Brain microvascular endothelial cell (primary cell): Measurements from ENCODE around the gene ZMYND11.
A peak's percentile ranks its signal among the peaks of the same experiment; 100 is the strongest.

Experiments
- DNase-seq: peaks from one replicate; pipeline ENCODE4 v3.0.0-alpha.2; 2020
- H3K27ac ChIP-seq: fragments of 250-450 bp; sonication (Bioruptor Pico); 2 replicates; pipeline ENCODE4 v1.5.1; 2020; ENCODE audit warnings: mild to moderate bottlenecking, moderate library complexity
- H3K27me3 ChIP-seq: fragments of 250-450 bp; sonication (Bioruptor Pico); replicated peaks from 2 replicates; pipeline ENCODE4 v1.5.1; 2020; ENCODE audit warnings: mild to moderate bottlenecking
- H3K36me3 ChIP-seq: fragments of 250-450 bp; sonication (Bioruptor Pico); replicated peaks from 2 replicates; pipeline ENCODE4 v1.5.1; 2020; ENCODE audit warnings: mild to moderate bottlenecking
- H3K4me3 ChIP-seq: 2 replicates; pipeline ENCODE4 v1.5.1; 2011; ENCODE audit warnings: low read depth, mild to moderate bottlenecking, control low read depth, low read length, moderate library complexity
- CTCF ChIP-seq: IDR thresholded peaks from 2 replicates; pipeline ENCODE4 v1.5.1; 2011; ENCODE audit warnings: low read depth, mild to moderate bottlenecking, moderate library complexity, low read length, control low read depth, inconsistent platforms; ENCODE audit errors: missing control alignments
- in situ Hi-C: cut with HindIII; loops from 2 replicates; pipeline ENCODE4 v1.10.0; 2017; ENCODE audit warnings: low sequenced_read_pairs, low pct_ligation_motif_present

Gene ZMYND11

GRCh38 chr10:135132-135600 is at the start of gene ZMYND11:
Gene ZMYND11 (plus strand): TSS chr10:135455. CDS start chr10:180013, 44,558 bp downstream.
- DNase-seq: peak; percentile 8
- peak within 1 kb of the TSS; percentile 78 for H3K27ac ChIP-seq
- TF ChIP-seq CTCF: no peak
- H3K36me3 ChIP-seq: no peaks in the 10 kb centered on the region
- H3K27me3 ChIP-seq: no peaks in the 10 kb centered on the region
- H3K4me3 ChIP-seq: peak within 1 kb of the TSS; percentile 67
- in situ Hi-C loops: no loop called here

GRCh38 chr10:86031-86430 is 49.2 kb upstream of the ZMYND11 start:
- H3K4me3 ChIP-seq: no peak overlapping the region
- no peak overlapping the region for H3K27ac ChIP-seq
- DNase-seq: no peak
- in situ Hi-C loops: no loop called here
- no peak for TF ChIP-seq CTCF
- H3K36me3 ChIP-seq: no peaks in the 10 kb centered on the region
- no peaks in the 10 kb centered on the region for H3K27me3 ChIP-seq

GRCh38 chr10:87177-88080 is 47.8 kb upstream of the ZMYND11 start:
- DNase-seq: no peak
- in situ Hi-C loops: no loop called here
- no peak overlapping the region for H3K27ac ChIP-seq
- no peaks in the 10 kb centered on the region for H3K36me3 ChIP-seq
- TF ChIP-seq CTCF: no peak
- H3K27me3 ChIP-seq: no peaks in the 10 kb centered on the region
- no peak overlapping the region for H3K4me3 ChIP-seq

GRCh38 chr10:88253-88652 is 47.0 kb upstream of the ZMYND11 start:
- H3K27ac ChIP-seq: no peak overlapping the region
- in situ Hi-C loops: no loop called here
- DNase-seq: no peak
- no peaks in the 10 kb centered on the region for H3K27me3 ChIP-seq
- no peak for TF ChIP-seq CTCF
- H3K36me3 ChIP-seq: no peaks in the 10 kb centered on the region
- H3K4me3 ChIP-seq: no peak overlapping the region

- DNase-seq: no peak
- no peak for TF ChIP-seq CTCF
- Histone ChIP-seq H3K27ac (no peak overlapping the region), H3K4me3 (no peak overlapping the region), H3K27me3 (no peaks in the 10 kb centered on the region), H3K36me3 (no peaks in the 10 kb centered on the region)
- in situ Hi-C loops: no loop called here
These were observed 46.0 kb upstream of the ZMYND11 start for GRCh38 chr10:89248-89647.

- Histone ChIP-seq H3K36me3 (no peaks in the 10 kb centered on the region), H3K27ac (no peak overlapping the region), H3K27me3 (no peaks in the 10 kb centered on the region), H3K4me3 (no peak overlapping the region)
- DNase-seq: no peak
- in situ Hi-C loops: no loop called here
- no peak for TF ChIP-seq CTCF
These were observed 45.1 kb upstream of the ZMYND11 start for GRCh38 chr10:90161-90560.
